Lower leg skin (tissue), 4 donors: Measurements from ENCODE around the gene NR4A1. TPM values are rescaled to one million over a fixed set of nuclear protein-coding genes. Genes with fewer than 3 reads are reported as not detected.

Source experiments
- DNase-seq, 2 donors: peaks; one replicate each; pipeline ENCODE4 v3.0.0-alpha.2; 2019; ENCODE audit warnings: low spot score in 2 of 2
- H3K4me3 ChIP-seq: fragments of 200-600 bp; sonication (generic); 2 replicates; pipeline ENCODE4 v1.5.1; 2017; ENCODE audit warnings: mild to moderate bottlenecking, low read depth; ENCODE audit not compliant: poor library complexity, severe bottlenecking
- CTCF ChIP-seq, 3 donors: fragments of 450-650 bp; IDR thresholded peaks; one replicate each; pipeline ENCODE4 v1.5.1; 2016; ENCODE audit warnings: antibody characterized with exemption in 3 of 3, mild to moderate bottlenecking in 3 of 3, moderate library complexity in 2 of 3
- POLR2A ChIP-seq, 2 donors: fragments of 450-650 bp; IDR thresholded peaks; one replicate each; pipeline ENCODE4 v1.6.1; 2016 to 2017; ENCODE audit warnings: antibody characterized with exemption in 2 of 2, mild to moderate bottlenecking in 1 of 2, moderate library complexity in 1 of 2
- WGBS, 2 donors: methylation state at CpG; one replicate each; pipeline ENCODE4 v1.1.5; 2018; 5-methylcytosine and 5-hydroxymethylcytosine counted together
- intact Hi-C: fragments of 100-400 bp; cut with DNase I; formaldehyde crosslinking; loops from one replicate; pipeline ENCODE4 v1.15.0; 2023; ENCODE audit warnings: low total_unique reads
- total RNA-seq, 4 donors: library from RNA; depleted of rRNA; stranded (reverse); fragments of >200 nt; gene quantifications; one replicate each; pipeline ENCODE4 v1.1.0, GENCODE V29; 2016

The NR4A1 gene
- total RNA-seq, 4 donors from 2014 or later, result 28.7 to 121 (median 105) TPM

DNA sequence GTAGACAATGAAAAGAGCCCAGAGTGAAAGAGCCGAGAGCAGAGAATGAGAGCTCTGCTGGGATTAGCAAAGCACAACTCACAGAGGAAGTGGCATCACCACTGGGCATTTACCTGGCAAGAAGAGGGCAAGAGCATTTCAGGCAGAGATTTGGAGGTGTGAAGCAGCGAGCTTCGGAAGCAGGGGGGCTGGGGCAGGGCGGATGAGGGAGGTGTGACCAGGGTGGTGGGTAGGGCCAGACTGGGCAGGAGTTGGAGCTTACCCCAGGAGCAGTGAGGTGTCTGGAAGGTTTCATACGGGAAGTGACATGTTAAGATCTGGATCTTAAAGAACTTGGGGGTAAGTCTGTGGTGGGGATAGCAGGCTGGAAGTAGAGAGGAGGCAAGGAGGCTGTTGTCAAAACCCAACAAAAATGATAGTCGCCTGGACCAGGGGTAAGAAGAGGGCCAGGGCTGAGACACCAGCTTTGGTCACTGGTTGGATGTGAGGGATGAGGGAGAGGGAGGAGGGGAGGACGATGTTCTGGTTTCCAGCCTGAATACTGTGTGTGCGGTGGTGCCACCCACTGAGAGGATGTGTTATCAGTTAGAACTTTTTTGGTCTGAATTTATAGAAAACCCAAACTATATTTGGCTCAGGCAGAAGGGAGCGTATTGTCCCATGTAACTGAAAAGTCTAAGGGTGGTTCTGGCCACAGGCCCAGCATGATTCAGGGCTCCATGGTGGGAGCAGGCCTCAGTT lies 33.4 kb downstream of the NR4A1 start:
- 88 to 92% methylated on average over 9 of the region's 9 CpGs for WGBS, 2 donors
- TF ChIP-seq POLR2A (IDR thresholded peaks at IDR 0.05) (no peak), CTCF (IDR thresholded peaks at IDR 0.05) (no peak)
- intact Hi-C loops, result loop anchor here (5.0 kb wide), 1 partner anchor 57 kb away; no protein-coding TSS in a partner anchor
- no peak overlapping the region for H3K4me3 ChIP-seq
- DNase-seq, result no peak

- TF ChIP-seq CTCF (IDR thresholded peaks at IDR 0.05), result no peak
- TF ChIP-seq POLR2A (IDR thresholded peaks at IDR 0.05), result no peak
- intact Hi-C loops, result no loop called here
- H3K4me3 ChIP-seq, result no peak overlapping the region
- WGBS, 2 donors, result 95% methylated on average over 6 of the region's 6 CpGs
- peak in 1 of 2 donors; percentile 68 for DNase-seq
These were observed 34.5 kb downstream of the NR4A1 start for GRCh38 chr12:52085682-52086180.

- DNase-seq, result peak in 1 of 2 donors; percentile 71
- TF ChIP-seq POLR2A (IDR thresholded peaks at IDR 0.05) (no peak), CTCF (IDR thresholded peaks at IDR 0.05) (no peak)
These were observed 35.1 kb downstream of the NR4A1 start for GRCh38 chr12:52086366-52086765.

DNA sequence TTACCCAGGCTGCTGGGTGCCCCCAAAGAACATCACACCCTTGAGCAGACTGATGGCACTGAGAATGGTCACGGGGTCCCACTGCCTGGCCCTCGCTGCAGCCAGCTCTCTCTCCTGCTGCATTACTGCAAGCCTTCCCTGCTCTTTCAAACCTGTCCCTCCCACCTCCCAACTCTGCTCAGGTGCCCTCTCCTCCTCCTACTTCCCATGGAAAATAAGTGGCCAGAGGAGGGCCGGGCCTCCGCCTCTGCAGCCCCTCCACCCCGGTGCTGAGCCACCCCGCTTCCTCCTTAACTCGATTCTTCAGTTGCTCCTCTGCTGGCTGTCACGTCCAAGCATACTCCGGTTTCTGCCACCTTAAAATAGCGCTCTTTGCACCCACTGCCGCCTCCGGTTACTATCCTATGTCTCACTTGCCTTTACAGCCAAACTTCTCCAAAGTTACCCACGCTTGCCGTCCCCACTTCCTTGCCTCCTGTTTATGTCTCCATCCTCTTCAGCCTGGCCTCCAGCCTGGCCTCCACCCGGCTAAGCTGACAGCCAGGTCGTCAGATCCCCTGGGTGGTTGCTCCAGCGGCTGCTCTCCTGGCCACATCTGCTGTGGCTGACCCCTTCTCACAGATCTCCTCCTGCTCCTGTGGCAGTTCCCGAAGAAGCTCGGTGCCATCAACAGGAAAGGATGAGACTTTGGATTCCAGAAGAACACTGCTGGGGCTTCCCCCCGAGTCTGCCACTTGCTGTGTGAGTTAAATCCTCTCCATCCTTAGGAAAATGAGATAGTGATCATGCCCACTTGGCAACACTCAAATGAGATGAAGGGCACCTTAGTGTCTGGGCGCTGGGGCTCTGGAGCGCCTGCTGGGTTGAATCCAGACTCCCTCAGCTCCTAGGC lies 35.9 kb downstream of the NR4A1 start:
- 69 to 74% methylated on average over 22 of the region's 22 CpGs for WGBS, 2 donors
- intact Hi-C loops, result no loop called here
- DNase-seq, result peak in 1 of 2 donors; percentile 81

More at GRCh38 chr12:52086366-52086765, 35.1 kb downstream of the NR4A1 start:
- no peak overlapping the region for H3K4me3 ChIP-seq
- 38 to 56% methylated on average over 9 of the region's 9 CpGs for WGBS, 2 donors
- intact Hi-C loops, result no loop called here

More for the DNA sequence above, 35.9 kb downstream of the NR4A1 start:
- TF ChIP-seq POLR2A (IDR thresholded peaks at IDR 0.05), result no peak
- TF ChIP-seq CTCF (IDR thresholded peaks at IDR 0.05), result no peak
- H3K4me3 ChIP-seq, result no peak overlapping the region
